Spinal cord (tissue), 10 donors: ENCODE data around the gene PDCD11. TPM values are rescaled to one million over a fixed set of nuclear protein-coding genes. Genes with fewer than 3 reads are reported as not detected.

Experiments
- DNase-seq, 6 donors: peaks; one replicate each; pipeline versions ENCODE4 v3.0.0 to v3.0.0-alpha.2; 2013 to 2015; ENCODE audit warnings: low spot score in 6 of 6, low read depth in 4 of 6
- H3K27ac ChIP-seq: one replicate; pipeline ENCODE4 v1.5.1; 2013; ENCODE audit warnings: low read depth, low read length, control low read depth
- H3K27me3 ChIP-seq: one replicate; pipeline ENCODE4 v1.6.1; 2013; ENCODE audit warnings: low read length; ENCODE audit not compliant: control insufficient read depth, insufficient read depth
- H3K36me3 ChIP-seq: one replicate; pipeline ENCODE4 v1.6.1; 2013; ENCODE audit warnings: low read length; ENCODE audit not compliant: control insufficient read depth, insufficient read depth
- H3K4me1 ChIP-seq: one replicate; pipeline ENCODE4 v1.6.1; 2013; ENCODE audit warnings: low read length; ENCODE audit not compliant: control insufficient read depth, insufficient read depth
- H3K4me3 ChIP-seq: one replicate; pipeline ENCODE4 v1.5.1; 2013; ENCODE audit warnings: low read depth, low read length, control low read depth
- H3K9me3 ChIP-seq: one replicate; pipeline ENCODE4 v1.6.1; 2013; ENCODE audit warnings: low read length; ENCODE audit not compliant: control insufficient read depth, insufficient read depth
- WGBS: methylation state at CpG from one replicate; pipeline ENCODE4 v1.1.5; 2013; ENCODE audit warnings: missing lambda C conversion rate; ENCODE audit not compliant: insufficient coverage; 5-methylcytosine and 5-hydroxymethylcytosine counted together
- polyA plus RNA-seq, 2 donors: library from polyadenylated mRNA; unstranded; fragments of 120-200 nt; gene quantifications; one replicate each; pipeline ENCODE4 v1.2.1, GENCODE V29; 2013; ENCODE audit not compliant: insufficient read length in 2 of 2
- total RNA-seq, 2 donors: library from RNA; depleted of rRNA in 1 of 2; stranded (reverse); fragments of 120-200 nt in 1 of 2; fragments of >200 nt in 1 of 2; gene quantifications; one replicate each; pipeline versions ENCODE4 v1.2.3 to v1.2.4, GENCODE V29; 2013 to 2014
- donor health status: healthy.

Gene PDCD11
- total and polyA plus RNA-seq, 4 donors = 20.3 to 27.3 (median 24.1) TPM

DNA sequence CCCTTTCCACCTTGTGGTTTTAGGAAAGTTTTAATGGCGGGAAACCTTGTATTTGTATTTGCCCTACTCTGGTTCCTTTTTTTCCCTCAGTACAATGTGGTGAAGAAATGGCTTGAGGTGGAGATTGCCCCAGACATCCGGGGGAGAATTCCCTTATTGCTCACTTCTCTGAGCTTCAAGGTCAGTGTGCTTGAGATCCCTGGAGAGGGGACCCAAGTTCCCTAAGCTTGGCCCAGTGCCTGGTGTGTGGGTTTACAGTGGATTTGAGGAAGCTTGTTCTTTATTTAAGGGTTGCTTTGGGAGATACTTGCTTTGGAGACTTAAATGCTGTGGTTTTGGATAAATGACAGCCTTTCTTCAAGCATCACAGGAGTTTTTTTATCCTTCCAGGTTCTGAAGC lies 37.4 kb downstream of the PDCD11 start:
- Histone ChIP-seq H3K27ac (no peak overlapping the region), H3K36me3 (peaks cover 64% of the 10 kb centered on the region), H3K4me1 (no peaks in the 10 kb centered on the region), H3K9me3 (no peaks in the 10 kb centered on the region), H3K27me3 (no peaks in the 10 kb centered on the region), H3K4me3 (no peak overlapping the region)
- no peak for DNase-seq
- WGBS = no CpG with 5 or more reads among the region's 2 CpGs

DNA sequence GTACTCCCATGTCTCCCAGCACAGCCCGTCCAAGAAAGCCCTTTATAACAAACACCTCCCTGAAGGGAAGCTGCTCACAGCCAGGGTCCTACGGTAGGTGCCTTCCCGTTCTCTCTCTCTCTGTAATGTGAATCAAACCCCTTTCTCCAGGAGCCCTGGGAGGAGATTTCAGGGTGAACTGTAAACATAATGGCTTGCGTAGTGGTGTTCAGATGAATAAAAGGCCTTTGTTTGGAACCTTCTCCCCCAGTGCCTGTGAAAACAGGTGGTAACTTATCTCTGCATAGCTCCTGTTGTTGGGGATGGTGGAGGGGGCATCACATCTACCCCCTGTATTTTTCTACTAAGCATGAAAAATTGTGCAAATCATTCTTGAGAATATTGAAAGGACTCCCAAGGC lies 43.4 kb downstream of the PDCD11 start:
- WGBS = no CpG with 5 or more reads among the region's 4 CpGs
- Histone ChIP-seq H3K27me3 (no peaks in the 10 kb centered on the region), H3K27ac (no peak overlapping the region), H3K4me3 (no peak overlapping the region), H3K36me3 (peaks cover 89% of the 10 kb centered on the region), H3K9me3 (no peaks in the 10 kb centered on the region), H3K4me1 (no peaks in the 10 kb centered on the region)
- DNase-seq = no peak

DNA sequence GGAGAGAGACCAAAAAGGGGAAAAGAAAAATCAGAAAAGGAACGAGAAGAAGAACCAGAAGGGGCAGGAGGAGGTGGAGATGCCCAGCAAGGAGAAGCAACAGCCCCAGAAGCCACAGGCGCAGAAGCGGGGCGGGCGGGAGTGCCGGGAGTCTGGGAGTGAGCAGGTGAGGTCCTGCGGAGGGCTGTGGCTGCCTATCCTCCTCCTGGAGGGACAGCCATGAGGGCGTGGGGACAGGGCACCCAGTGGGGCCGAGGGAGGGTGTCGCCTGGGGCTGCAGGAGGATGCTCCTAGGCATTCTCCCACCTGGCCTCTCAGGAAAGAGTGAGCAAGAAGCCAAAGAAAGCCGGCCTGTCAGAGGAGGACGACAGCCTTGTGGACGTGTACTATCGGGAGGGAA lies 44.0 kb downstream of the PDCD11 start:
- Histone ChIP-seq H3K4me1 (no peaks in the 10 kb centered on the region), H3K27me3 (no peaks in the 10 kb centered on the region), H3K4me3 (no peak overlapping the region), H3K36me3 (peaks cover 91% of the 10 kb centered on the region), H3K27ac (no peak overlapping the region), H3K9me3 (no peaks in the 10 kb centered on the region)
- WGBS = 95% methylated on average over 14 of the region's 14 CpGs
- no peak for DNase-seq

DNA sequence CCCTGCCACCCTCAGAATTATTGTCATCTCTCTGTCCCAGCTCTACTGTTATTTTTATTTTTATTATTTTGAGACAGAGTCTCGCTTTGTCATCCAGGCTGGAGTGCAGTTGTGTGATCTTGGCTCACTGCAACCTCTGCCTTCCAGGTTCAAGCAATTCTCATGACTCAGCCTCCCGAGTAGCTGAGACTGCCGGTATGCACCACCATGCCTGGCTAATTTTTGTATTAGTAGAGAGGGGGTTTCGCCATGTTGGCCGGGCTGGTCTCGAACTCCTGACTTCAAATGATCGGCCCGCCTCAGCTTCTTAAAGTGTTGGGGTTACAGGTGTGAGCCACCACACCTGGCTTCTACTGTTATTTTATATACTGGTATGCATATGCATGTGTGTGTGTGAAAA lies 44.8 kb downstream of the PDCD11 start:
- 84% methylated on average over 3 of the region's 8 CpGs for WGBS
- H3K4me3 ChIP-seq = no peak overlapping the region
- H3K9me3 ChIP-seq = no peaks in the 10 kb centered on the region
- H3K27ac ChIP-seq = no peak overlapping the region
- H3K36me3 ChIP-seq = peaks cover 91% of the 10 kb centered on the region
- no peaks in the 10 kb centered on the region for H3K27me3 ChIP-seq
- H3K4me1 ChIP-seq = no peaks in the 10 kb centered on the region
- no peak for DNase-seq

DNA sequence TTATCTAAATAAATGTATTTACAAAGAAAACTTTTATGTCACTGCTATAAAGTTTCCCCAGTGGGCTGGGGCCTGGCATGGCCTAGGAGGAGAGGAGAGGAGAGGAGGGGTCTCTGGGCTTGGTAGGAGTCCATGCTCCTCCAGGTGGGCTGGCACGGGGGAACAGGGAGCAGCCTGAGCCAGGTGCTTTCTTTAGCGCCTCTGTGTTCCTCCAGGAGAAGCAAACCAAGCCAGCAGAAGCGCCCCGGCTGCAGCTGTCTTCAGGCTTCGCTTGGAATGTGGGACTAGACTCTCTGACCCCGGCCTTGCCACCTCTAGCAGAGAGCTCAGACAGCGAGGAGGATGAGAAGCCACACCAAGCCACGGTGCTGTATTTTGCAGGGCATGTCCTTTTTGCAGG lies 45.2 kb downstream of the PDCD11 start:
- Histone ChIP-seq H3K27me3 (no peaks in the 10 kb centered on the region), H3K9me3 (no peaks in the 10 kb centered on the region), H3K27ac (no peak overlapping the region), H3K4me3 (no peak overlapping the region), H3K36me3 (peaks cover 93% of the 10 kb centered on the region), H3K4me1 (no peaks in the 10 kb centered on the region)
- WGBS = 97% methylated on average over 8 of the region's 8 CpGs
- no peak for DNase-seq

DNA sequence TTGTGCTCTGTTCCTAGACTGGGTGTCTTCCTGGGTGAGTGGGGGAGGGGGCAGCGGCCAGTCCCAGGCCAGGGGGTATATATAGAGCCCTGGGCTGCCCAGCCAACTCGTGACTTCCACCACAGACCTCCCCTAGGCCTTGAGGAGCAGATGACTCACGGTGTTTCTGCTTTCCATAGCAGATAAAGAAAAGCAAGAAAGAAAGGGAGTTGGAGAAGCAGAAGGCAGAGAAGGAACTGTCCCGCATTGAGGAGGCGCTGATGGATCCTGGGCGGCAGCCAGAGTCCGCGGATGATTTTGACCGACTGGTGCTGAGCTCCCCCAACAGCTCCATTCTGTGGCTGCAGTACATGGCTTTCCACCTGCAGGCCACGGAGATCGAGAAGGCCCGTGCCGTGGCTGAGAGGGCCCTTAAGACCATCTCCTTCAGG lies 45.6 kb downstream of the PDCD11 start:
- Histone ChIP-seq H3K27me3 (no peaks in the 10 kb centered on the region), H3K27ac (no peak overlapping the region), H3K4me1 (no peaks in the 10 kb centered on the region), H3K4me3 (no peak overlapping the region), H3K36me3 (peaks cover 94% of the 10 kb centered on the region), H3K9me3 (no peaks in the 10 kb centered on the region)
- WGBS = 84% methylated on average over 11 of the region's 13 CpGs
- DNase-seq = no peak

DNA sequence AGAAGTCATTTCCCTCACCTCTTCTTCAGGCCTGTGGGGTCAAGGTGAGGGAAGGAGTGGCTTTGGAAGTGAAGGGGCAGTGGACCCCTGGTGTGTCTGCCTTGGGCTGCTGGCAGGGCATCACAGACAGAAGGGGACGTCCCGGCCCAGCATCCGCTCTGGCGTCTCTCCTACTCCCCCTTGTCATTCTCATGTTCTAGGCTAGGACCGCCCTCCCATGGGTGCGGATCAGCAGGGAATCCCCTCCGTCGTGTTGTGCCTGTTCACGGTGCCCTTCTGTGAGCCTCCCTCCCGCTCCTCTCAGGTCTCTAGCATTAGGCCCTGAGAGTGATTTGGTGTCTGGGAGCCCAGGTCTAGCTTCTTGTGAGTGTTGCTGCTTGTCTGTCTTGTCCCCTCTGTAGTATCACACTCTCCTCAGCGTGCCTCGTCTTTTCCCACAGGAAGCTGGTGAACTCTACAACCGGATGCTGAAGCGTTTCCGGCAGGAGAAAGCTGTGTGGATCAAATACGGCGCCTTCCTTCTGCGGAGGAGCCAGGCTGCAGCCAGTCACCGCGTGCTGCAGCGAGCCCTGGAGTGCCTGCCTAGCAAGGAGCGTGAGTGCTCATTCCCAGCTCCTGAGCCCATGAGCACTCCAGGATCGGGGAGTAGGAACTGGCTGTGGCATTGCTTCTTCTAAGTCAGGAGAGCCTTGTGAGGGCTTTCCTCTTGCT lies 47.2 kb downstream of the PDCD11 start:
- Histone ChIP-seq H3K9me3 (no peaks in the 10 kb centered on the region), H3K4me3 (no peak overlapping the region), H3K36me3 (peaks cover 89% of the 10 kb centered on the region), H3K27me3 (no peaks in the 10 kb centered on the region), H3K4me1 (no peaks in the 10 kb centered on the region), H3K27ac (no peak overlapping the region)
- 91% methylated on average over 19 of the region's 23 CpGs for WGBS
- no peak for DNase-seq

DNA sequence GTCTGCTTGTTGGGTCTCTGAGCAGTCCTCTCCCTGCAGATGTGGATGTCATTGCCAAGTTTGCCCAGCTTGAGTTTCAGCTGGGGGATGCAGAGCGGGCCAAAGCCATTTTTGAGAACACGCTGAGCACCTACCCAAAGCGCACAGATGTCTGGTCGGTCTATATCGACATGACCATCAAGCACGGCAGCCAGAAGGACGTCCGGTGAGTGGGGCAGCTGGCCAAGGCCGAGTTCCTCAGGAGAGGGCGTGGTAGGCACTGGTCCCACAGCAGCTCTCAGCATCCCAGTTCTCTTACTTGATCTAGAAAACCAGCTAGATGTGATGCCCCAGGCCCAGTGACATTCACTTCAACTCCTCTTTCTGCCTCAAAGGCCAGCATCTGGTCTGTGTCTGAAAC lies 48.1 kb downstream of the PDCD11 start:
- Histone ChIP-seq H3K27me3 (no peaks in the 10 kb centered on the region), H3K4me1 (no peaks in the 10 kb centered on the region), H3K36me3 (peaks cover 87% of the 10 kb centered on the region), H3K27ac (no peak overlapping the region), H3K9me3 (no peaks in the 10 kb centered on the region), H3K4me3 (no peak overlapping the region)
- 95% methylated on average over 10 of the region's 10 CpGs for WGBS
- DNase-seq = no peak

DNA sequence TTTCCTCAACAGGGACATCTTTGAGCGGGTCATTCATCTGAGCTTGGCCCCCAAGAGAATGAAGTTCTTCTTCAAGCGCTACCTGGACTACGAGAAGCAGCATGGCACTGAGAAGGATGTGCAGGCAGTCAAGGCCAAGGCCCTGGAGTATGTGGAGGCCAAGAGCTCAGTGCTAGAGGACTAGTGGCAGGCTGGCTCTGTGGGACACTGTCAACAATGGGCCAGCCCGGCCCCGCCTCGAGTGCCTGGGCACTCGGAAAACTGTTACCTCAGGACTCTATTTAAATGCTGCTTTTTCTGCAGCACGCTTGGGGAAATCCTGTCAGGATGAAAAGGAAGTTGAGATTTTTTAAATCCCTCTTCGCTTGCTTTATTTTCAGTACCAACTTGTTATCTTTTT lies 48.9 kb downstream of the PDCD11 start:
- H3K4me1 ChIP-seq = peaks cover 7% of the 10 kb centered on the region
- DNase-seq = no peak
- H3K9me3 ChIP-seq = no peaks in the 10 kb centered on the region
- peaks cover 84% of the 10 kb centered on the region for H3K36me3 ChIP-seq
- no peak overlapping the region for H3K4me3 ChIP-seq
- H3K27ac ChIP-seq = no peak overlapping the region
- 85% methylated on average over 7 of the region's 9 CpGs for WGBS
- no peaks in the 10 kb centered on the region for H3K27me3 ChIP-seq

DNA sequence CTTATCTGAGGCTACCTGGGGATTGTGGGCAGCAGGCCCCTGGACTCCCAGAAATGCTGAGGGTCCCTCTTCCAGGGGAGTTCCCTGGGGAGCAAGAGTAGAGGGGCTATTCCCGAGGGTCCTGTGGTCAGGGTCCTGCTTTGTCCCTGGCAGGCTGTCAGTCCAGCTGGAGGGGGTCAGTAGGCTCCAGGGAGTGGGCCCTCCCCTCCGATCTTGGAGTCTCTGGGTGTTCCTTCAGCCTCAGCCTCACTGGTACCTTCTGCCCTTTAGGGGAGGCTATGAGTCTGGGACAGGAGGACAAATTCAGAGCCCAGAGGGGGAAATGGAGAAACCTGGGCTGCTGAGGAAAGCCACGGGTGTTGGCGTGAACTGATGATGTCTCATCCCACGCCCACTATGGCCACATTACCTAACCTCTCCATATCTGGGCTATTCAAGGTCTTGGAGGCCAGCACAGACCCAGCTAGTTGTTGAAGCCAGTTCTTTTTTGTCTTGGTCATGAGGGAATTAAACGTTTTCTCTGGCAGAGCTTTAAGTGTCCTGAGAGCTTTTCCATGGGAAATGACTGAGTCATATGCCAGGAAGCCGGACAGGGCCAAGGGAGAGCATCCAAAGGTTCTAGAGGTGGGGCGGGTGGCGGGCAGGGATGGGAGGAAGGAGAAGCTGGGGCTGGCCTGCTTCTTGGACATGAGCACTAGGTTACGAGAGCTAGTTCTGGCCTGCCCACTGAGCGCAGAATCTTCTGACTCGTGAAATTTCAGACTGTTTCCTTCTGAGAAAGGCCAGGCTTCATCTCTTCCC lies 49.5 kb downstream of the PDCD11 start:
- H3K4me3 ChIP-seq = no peak overlapping the region
- H3K4me1 ChIP-seq = peaks cover 9% of the 10 kb centered on the region
- H3K36me3 ChIP-seq = peaks cover 78% of the 10 kb centered on the region
- 89% methylated on average over 9 of the region's 12 CpGs for WGBS
- no peaks in the 10 kb centered on the region for H3K9me3 ChIP-seq
- H3K27ac ChIP-seq = no peak overlapping the region
- no peaks in the 10 kb centered on the region for H3K27me3 ChIP-seq
- DNase-seq = no peak
